ENCODE data around the gene COL20A1. TPM values are rescaled to one million over a fixed set of nuclear protein-coding genes. Genes with fewer than 3 reads are reported as not detected.
A peak's percentile ranks its signal among the peaks of the same experiment; 100 is the strongest.

COL20A1 gene
- total and polyA plus RNA-seq, 2 donors from 2014 or later = 0.58 TPM; not detected in 1

DNA sequence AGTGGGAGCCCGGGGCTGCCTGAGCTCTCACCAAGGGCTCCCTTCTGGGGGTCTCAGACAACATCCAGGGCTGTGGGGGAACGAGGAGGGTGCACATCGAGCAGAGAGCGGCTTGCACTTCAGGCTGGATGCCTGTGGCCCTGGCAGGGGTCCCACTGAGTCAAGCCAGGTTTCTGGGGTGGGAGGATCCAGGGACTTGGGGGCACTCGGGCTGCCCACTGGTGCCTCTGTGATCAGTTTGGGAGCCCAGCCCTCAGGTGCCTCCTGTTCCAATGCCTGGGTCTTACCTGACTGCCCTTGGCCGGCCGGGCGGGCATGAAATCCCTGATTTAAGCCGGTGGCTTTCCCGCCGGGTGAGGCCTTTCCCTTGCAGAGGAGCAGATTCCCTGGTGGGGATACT is 470 bp downstream of the COL20A1 start:
- Histone ChIP-seq H3K4me3 (ENCODE audit: low read length in 3 of 3) (no peak overlapping the region), H3K36me3 (ENCODE audit: control insufficient read depth in 2 of 3, insufficient read depth in 3 of 3, low read length in 3 of 3) (no peaks in the 10 kb centered on the region), H3K9ac (ENCODE audit: low read length in 3 of 3) (no peak overlapping the region), H3K9me3 (ENCODE audit: control insufficient read depth in 2 of 3, insufficient read depth in 1 of 3, low read length in 3 of 3) (no peaks in the 10 kb centered on the region), H3K27me3 (ENCODE audit: control insufficient read depth, insufficient read depth, low read length) (peaks cover 3% of the 10 kb centered on the region), H3K4me1 (ENCODE audit: control insufficient read depth in 2 of 3, insufficient read depth in 2 of 3, low read depth in 1 of 3, low read length in 3 of 3) (peaks cover 0 to 3% (median 0%) of the 10 kb centered on the region in 3 donors), H3K27ac (ENCODE audit: low read depth in 2 of 2, low read length in 2 of 2) (no peak overlapping the region)
- intact Hi-C loops (cut with DNase I) = no loop called here
- no peak for FAIRE-seq
- TF ChIP-seq, protein P1, sequence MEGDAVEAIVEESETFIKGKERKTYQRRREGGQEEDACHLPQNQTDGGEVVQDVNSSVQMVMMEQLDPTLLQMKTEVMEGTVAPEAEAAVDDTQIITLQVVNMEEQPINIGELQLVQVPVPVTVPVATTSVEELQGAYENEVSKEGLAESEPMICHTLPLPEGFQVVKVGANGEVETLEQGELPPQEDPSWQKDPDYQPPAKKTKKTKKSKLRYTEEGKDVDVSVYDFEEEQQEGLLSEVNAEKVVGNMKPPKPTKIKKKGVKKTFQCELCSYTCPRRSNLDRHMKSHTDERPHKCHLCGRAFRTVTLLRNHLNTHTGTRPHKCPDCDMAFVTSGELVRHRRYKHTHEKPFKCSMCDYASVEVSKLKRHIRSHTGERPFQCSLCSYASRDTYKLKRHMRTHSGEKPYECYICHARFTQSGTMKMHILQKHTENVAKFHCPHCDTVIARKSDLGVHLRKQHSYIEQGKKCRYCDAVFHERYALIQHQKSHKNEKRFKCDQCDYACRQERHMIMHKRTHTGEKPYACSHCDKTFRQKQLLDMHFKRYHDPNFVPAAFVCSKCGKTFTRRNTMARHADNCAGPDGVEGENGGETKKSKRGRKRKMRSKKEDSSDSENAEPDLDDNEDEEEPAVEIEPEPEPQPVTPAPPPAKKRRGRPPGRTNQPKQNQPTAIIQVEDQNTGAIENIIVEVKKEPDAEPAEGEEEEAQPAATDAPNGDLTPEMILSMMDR (IDR thresholded peaks at IDR 0.05; ENCODE audit: borderline replicate concordance, extremely low read depth, insufficient read depth) = no peak
- DNase-seq = peak in 1 of 5 donors; percentile 47

DNA sequence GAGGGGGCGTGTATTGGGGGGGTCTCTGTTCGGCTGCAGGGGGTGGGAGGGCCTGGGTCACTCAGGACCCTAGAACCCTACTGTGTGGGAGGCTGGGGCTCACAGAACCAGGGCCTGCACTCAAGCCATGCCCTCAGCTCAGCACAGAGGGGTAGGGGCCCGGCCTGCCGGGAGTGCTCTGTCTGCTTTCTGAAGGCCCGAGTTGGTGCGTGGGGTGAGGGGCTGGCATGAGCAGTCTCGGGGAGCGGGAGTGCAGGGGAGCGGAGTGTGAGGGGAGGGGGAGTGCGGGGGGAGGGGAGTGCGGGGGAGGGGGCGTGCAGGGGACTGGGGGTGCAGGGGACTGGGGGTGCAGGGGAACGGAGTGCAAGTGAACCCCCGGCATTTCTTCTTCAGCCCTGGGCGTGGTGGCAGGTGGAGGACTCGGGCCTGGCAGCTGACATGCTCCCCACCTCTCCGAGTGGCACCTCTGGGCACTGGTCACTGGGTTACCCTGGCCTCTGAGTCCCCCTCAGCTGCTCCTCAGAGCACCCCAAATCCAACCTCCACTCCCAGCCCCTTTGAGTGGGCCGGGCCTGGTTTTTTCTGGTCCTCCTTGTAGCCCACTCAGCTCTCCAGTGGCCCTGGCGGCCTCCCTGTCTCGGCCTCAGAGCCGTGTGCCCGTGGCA is 1.0 kb downstream of the COL20A1 start:
- H3K4me1 ChIP-seq (ENCODE audit: control insufficient read depth in 2 of 3, insufficient read depth in 2 of 3, low read depth in 1 of 3, low read length in 3 of 3) = peaks cover 0 to 3% (median 0%) of the 10 kb centered on the region in 3 donors
- DNase-seq (peak in 4 of 5 donors; percentile 43 to 77 (median 48)), FAIRE-seq (no peak)
- TF ChIP-seq, protein P1 (IDR thresholded peaks at IDR 0.05; ENCODE audit: borderline replicate concordance, extremely low read depth, insufficient read depth) = no peak
- H3K4me3 ChIP-seq (ENCODE audit: low read length in 3 of 3) = no peak overlapping the region
- H3K9ac ChIP-seq (ENCODE audit: low read length in 3 of 3) = no peak overlapping the region
- H3K9me3 ChIP-seq (ENCODE audit: control insufficient read depth in 2 of 3, insufficient read depth in 1 of 3, low read length in 3 of 3) = no peaks in the 10 kb centered on the region
- intact Hi-C loops (cut with DNase I) = no loop called here
- no peak overlapping the region for H3K27ac ChIP-seq (ENCODE audit: low read depth in 2 of 2, low read length in 2 of 2)
- H3K27me3 ChIP-seq (ENCODE audit: control insufficient read depth, insufficient read depth, low read length) = peaks cover 3% of the 10 kb centered on the region
- no peaks in the 10 kb centered on the region for H3K36me3 ChIP-seq (ENCODE audit: control insufficient read depth in 2 of 3, insufficient read depth in 3 of 3, low read length in 3 of 3)

DNA sequence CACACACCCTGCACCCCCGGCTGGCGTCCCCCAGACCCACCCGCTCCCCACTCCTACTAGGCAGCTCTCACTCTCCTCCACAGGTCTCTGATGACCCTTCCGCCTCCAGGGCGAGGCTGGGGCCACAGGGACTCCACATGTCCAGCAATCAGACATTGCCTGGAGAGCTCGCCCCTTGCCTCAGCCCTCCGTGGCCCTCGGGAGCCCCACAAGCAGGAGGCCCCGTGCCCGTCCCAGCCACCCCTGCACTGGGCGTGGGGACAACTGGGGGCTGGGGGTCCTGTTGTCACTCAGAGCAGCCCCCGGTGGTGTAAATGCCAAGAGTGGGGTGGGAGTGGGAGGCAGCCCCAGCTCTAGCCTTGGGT is 1.5 kb downstream of the COL20A1 start:
- H3K27me3 ChIP-seq (ENCODE audit: control insufficient read depth, insufficient read depth, low read length) = peaks cover 3% of the 10 kb centered on the region
- FAIRE-seq (no peak), DNase-seq (no peak)
- intact Hi-C loops (cut with DNase I) = no loop called here
- H3K4me3 ChIP-seq (ENCODE audit: low read length in 3 of 3) = no peak overlapping the region
- no peak overlapping the region for H3K9ac ChIP-seq (ENCODE audit: low read length in 3 of 3)
- TF ChIP-seq, protein P1 (IDR thresholded peaks at IDR 0.05; ENCODE audit: borderline replicate concordance, extremely low read depth, insufficient read depth) = no peak
- H3K27ac ChIP-seq (ENCODE audit: low read depth in 2 of 2, low read length in 2 of 2) = no peak overlapping the region
- H3K9me3 ChIP-seq (ENCODE audit: control insufficient read depth in 2 of 3, insufficient read depth in 1 of 3, low read length in 3 of 3) = no peaks in the 10 kb centered on the region
- peaks cover 0 to 3% (median 0%) of the 10 kb centered on the region in 3 donors for H3K4me1 ChIP-seq (ENCODE audit: control insufficient read depth in 2 of 3, insufficient read depth in 2 of 3, low read depth in 1 of 3, low read length in 3 of 3)
- H3K36me3 ChIP-seq (ENCODE audit: control insufficient read depth in 2 of 3, insufficient read depth in 3 of 3, low read length in 3 of 3) = no peaks in the 10 kb centered on the region
